CD14-positive monocyte (primary cell): ENCODE results near the gene RANBP10. TPM values are rescaled to one million over a fixed set of nuclear protein-coding genes. Genes with fewer than 3 reads are reported as not detected.

ENCODE experiments used
- DNase-seq, 3 donors: peaks; one replicate each; pipeline ENCODE4 v3.0.0-alpha.2; 2011 to 2022
- H2AFZ ChIP-seq: 2 replicates; pipeline ENCODE4 v1.6.0; 2012; ENCODE audit warnings: mild to moderate bottlenecking, low read depth, low read length, inconsistent platforms; ENCODE audit not compliant: insufficient read depth, poor library complexity, severe bottlenecking
- H3K27ac ChIP-seq, 2 donors: 1 replicate in 1 of 2; 2 replicates in 1 of 2; pipeline ENCODE4 v1.5.1; 2012 to 2013; ENCODE audit warnings: low read length in 2 of 2, control low read depth in 1 of 2, inconsistent platforms in 1 of 2, low read depth in 1 of 2, mild to moderate bottlenecking in 1 of 2
- H3K27me3 ChIP-seq, 2 donors: one replicate each; pipeline versions ENCODE4 v1.6.0 to v1.6.1; 2011 to 2013; ENCODE audit warnings: low read length in 2 of 2; ENCODE audit not compliant: control insufficient read depth in 2 of 2, insufficient read depth in 2 of 2
- H3K36me3 ChIP-seq, 2 donors: replicated peaks in 1 of 2; 1 replicate in 1 of 2; 2 replicates in 1 of 2; pipeline versions ENCODE4 v1.5.1 to v1.6.1; 2012 to 2013; ENCODE audit warnings: low read length in 2 of 2, control low read depth in 1 of 2, inconsistent platforms in 1 of 2, mild to moderate bottlenecking in 1 of 2; ENCODE audit not compliant: insufficient read depth in 2 of 2, control insufficient read depth in 1 of 2
- H3K4me1 ChIP-seq, 2 donors: 1 replicate in 1 of 2; 2 replicates in 1 of 2; pipeline versions ENCODE4 v1.5.1 to v1.6.1; 2012 to 2013; ENCODE audit warnings: low read length in 2 of 2, control low read depth in 1 of 2, inconsistent platforms in 1 of 2, mild to moderate bottlenecking in 1 of 2, moderate library complexity in 1 of 2; ENCODE audit not compliant: insufficient read depth in 2 of 2, control insufficient read depth in 1 of 2
- H3K4me2 ChIP-seq: replicated peaks from 2 replicates; pipeline ENCODE3; 2012; ENCODE audit warnings: low read length, moderate library complexity, mild to moderate bottlenecking; ENCODE audit not compliant: poor library complexity, severe bottlenecking; ENCODE audit errors: extremely low read depth
- H3K4me3 ChIP-seq, 3 experiments: fragments of 200-600 bp in 1 of 3; sonication (generic) in 1 of 3; replicated peaks in 1 of 3; 1 replicate in 2 of 3; 2 replicates in 1 of 3; pipeline ENCODE4 v1.5.1; 2011 to 2013; ENCODE audit warnings: low read length in 3 of 3, mild to moderate bottlenecking in 3 of 3, control low read depth in 2 of 3, low read depth in 2 of 3, inconsistent platforms in 1 of 3, moderate library complexity in 1 of 3
- H3K79me2 ChIP-seq: 2 replicates; pipeline ENCODE4 v1.6.0; 2012; ENCODE audit warnings: mild to moderate bottlenecking, control low read depth, inconsistent platforms, low read length, moderate library complexity; ENCODE audit not compliant: insufficient read depth
- H3K9ac ChIP-seq: 2 replicates; pipeline ENCODE4 v1.6.0; 2017; ENCODE audit warnings: low read length, mild to moderate bottlenecking; ENCODE audit not compliant: insufficient read depth, poor library complexity, severe bottlenecking
- H3K9me3 ChIP-seq, 2 donors: replicated peaks in 1 of 2; 1 replicate in 1 of 2; 2 replicates in 1 of 2; pipeline versions ENCODE4 v1.5.1 to v1.6.1; 2012 to 2013; ENCODE audit warnings: low read length in 2 of 2, control low read depth in 1 of 2; ENCODE audit not compliant: control insufficient read depth in 1 of 2, insufficient read depth in 1 of 2
- H4K20me1 ChIP-seq: 2 replicates; pipeline ENCODE4 v1.6.0; 2012; ENCODE audit warnings: mild to moderate bottlenecking, low read length, control low read depth, moderate library complexity; ENCODE audit not compliant: insufficient read depth
- H3K27ac Mint-ChIP-seq, 7 donors: one replicate each; pipeline ENCODE4 v1.8.0; 2020; ENCODE audit warnings: mild to moderate bottlenecking in 7 of 7, mixed read lengths in 7 of 7, moderate library complexity in 6 of 7, inconsistent platforms in 2 of 7
- H3K27me3 Mint-ChIP-seq, 3 donors: one replicate each; pipeline ENCODE4 v1.8.0; 2021 to 2022; ENCODE audit warnings: low read depth in 3 of 3, mild to moderate bottlenecking in 3 of 3, mixed read lengths in 3 of 3, moderate library complexity in 3 of 3, inconsistent platforms in 1 of 3
- H3K36me3 Mint-ChIP-seq, 2 donors: one replicate each; pipeline ENCODE4 v1.8.0; 2020; ENCODE audit warnings: mixed read lengths in 2 of 2, inconsistent platforms in 1 of 2, mild to moderate bottlenecking in 1 of 2
- H3K4me1 Mint-ChIP-seq: one replicate; pipeline ENCODE4 v1.8.0; 2020; ENCODE audit warnings: mild to moderate bottlenecking, mixed read lengths
- H3K4me3 Mint-ChIP-seq, 2 donors: one replicate each; pipeline ENCODE4 v1.8.0; 2020; ENCODE audit warnings: mild to moderate bottlenecking in 2 of 2, mixed read lengths in 2 of 2, moderate library complexity in 1 of 2
- H3K9me3 Mint-ChIP-seq, 7 donors: one replicate each; pipeline ENCODE4 v1.8.0; 2020 to 2022; ENCODE audit warnings: mixed read lengths in 7 of 7, mild to moderate bottlenecking in 6 of 7, moderate library complexity in 6 of 7, inconsistent platforms in 2 of 7
- CTCF ChIP-seq: fragments of 200-600 bp; IDR thresholded peaks from one replicate; pipeline ENCODE4 v1.8.0; 2022; ENCODE audit warnings: antibody characterized with exemption, mild to moderate bottlenecking
- WGBS: methylation state at CpG from one replicate; pipeline ENCODE4 v1.1.5; 2013; ENCODE audit warnings: missing lambda C conversion rate; ENCODE audit not compliant: insufficient coverage; 5-methylcytosine and 5-hydroxymethylcytosine counted together
- intact Hi-C, 2 donors: fragments of 100-400 bp; cut with micrococcal nuclease; formaldehyde crosslinking; loops; one replicate each; pipeline versions ENCODE4 v1.15.0 to v1.15.1; 2023
- polyA plus RNA-seq, 3 donors: library from polyadenylated mRNA; depleted of rRNA in 1 of 3; unstranded in 2 of 3; stranded (reverse) in 1 of 3; fragments of 300-500 nt in 2 of 3; fragments of >200 nt in 1 of 3; fragmentation: Illumina TruSeq in 2 of 3; gene quantifications; 1 replicate in 2 of 3; 2 replicates in 1 of 3; pipeline ENCODE4 v1.2.3, GENCODE V29; 2012 to 2021

RANBP10 gene
- polyA plus RNA-seq, 3 donors: 6.4 to 16.7 (median 6.6) TPM

- no peak overlapping the region for H3K27ac Mint-ChIP-seq
- intact Hi-C loops: loop anchor here in 1 of 2 donors (10.0 kb wide), 1 partner anchor 548 kb away; no protein-coding TSS in a partner anchor
These were observed 129.8 kb downstream of the RANBP10 start for GRCh38 chr16:67676516-67676915.

GRCh38 chr16:67675999-67676398 is 130.4 kb downstream of the RANBP10 start:
- Histone ChIP-seq H4K20me1 (no peaks in the 10 kb centered on the region), H3K79me2 (no peaks in the 10 kb centered on the region), H3K36me3 (peaks cover 2 to 6% of the 10 kb centered on the region in 2 donors), H3K4me1 (peaks cover 18 to 20% of the 10 kb centered on the region in 2 donors), H3K27me3 (no peaks in the 10 kb centered on the region), H2AFZ (no peak overlapping the region), H3K4me3 (no peak overlapping the region), H3K9me3 (no peaks in the 10 kb centered on the region), H3K27ac (no peak overlapping the region), H3K4me2 (no peak overlapping the region), H3K9ac (no peak overlapping the region)
- 97% methylated on average over 4 of the region's 7 CpGs for WGBS
- Mint-ChIP-seq H3K36me3 (peaks cover 15 to 29% of the 10 kb centered on the region in 2 donors), H3K4me1 (peaks cover 27% of the 10 kb centered on the region), H3K4me3 (no peak overlapping the region), H3K9me3 (no peaks in the 10 kb centered on the region), H3K27ac (no peak overlapping the region), H3K27me3 (peaks cover 0 to 2% (median 2%) of the 10 kb centered on the region in 3 donors)
- no peak for TF ChIP-seq CTCF
- no peak for DNase-seq
- intact Hi-C loops: loop anchor here in 1 of 2 donors (10.0 kb wide), 1 partner anchor 549 kb away; no protein-coding TSS in a partner anchor

More at GRCh38 chr16:67676516-67676915, 129.8 kb downstream of the RANBP10 start:
- H3K4me3 ChIP-seq: no peak overlapping the region
- no peaks in the 10 kb centered on the region for H4K20me1 ChIP-seq
- no peak for TF ChIP-seq CTCF
- Mint-ChIP-seq H3K4me1 (peaks cover 27% of the 10 kb centered on the region), H3K4me3 (no peak overlapping the region), H3K27me3 (peaks cover 0 to 2% (median 2%) of the 10 kb centered on the region in 3 donors), H3K36me3 (peaks cover 15 to 32% of the 10 kb centered on the region in 2 donors), H3K9me3 (no peaks in the 10 kb centered on the region)
- no peak for DNase-seq
- H3K27me3 ChIP-seq: no peaks in the 10 kb centered on the region
- peaks cover 18 to 20% of the 10 kb centered on the region in 2 donors for H3K4me1 ChIP-seq
- 80% methylated on average over 1 of the region's 4 CpGs for WGBS
- H3K9me3 ChIP-seq: no peaks in the 10 kb centered on the region
- no peaks in the 10 kb centered on the region for H3K79me2 ChIP-seq
- H3K4me2 ChIP-seq: no peak overlapping the region
- H2AFZ ChIP-seq: no peak overlapping the region
- no peak overlapping the region for H3K9ac ChIP-seq
- H3K36me3 ChIP-seq: peaks cover 2 to 6% of the 10 kb centered on the region in 2 donors
- H3K27ac ChIP-seq: no peak overlapping the region
